Erythroblast (primary cell): ENCODE results near the gene S100A14.
A peak's percentile ranks its signal among the peaks of the same experiment; 100 is the strongest.
"Not testable (repeated sequence)": the region's sequence is repeated elsewhere in the genome, so short reads cannot be mapped to it uniquely, and the experiment has no call there.

Experiments used
- DNase-seq, 2 experiments: peaks; one replicate each; lab custom pipeline; 2025; lab: John Stamatoyannopoulos, UW
- GATA1 ChIP-seq: IDR thresholded peaks from 2 replicates; pipeline ENCODE4 v1.6.1; 2011; ENCODE audit warnings: low read depth, mild to moderate bottlenecking, control low read depth, low read length, moderate library complexity
- POLR2A ChIP-seq: IDR thresholded peaks from 2 replicates; pipeline ENCODE4 v1.6.1; 2011; ENCODE audit warnings: mild to moderate bottlenecking, low read length

The S100A14 gene

DNA sequence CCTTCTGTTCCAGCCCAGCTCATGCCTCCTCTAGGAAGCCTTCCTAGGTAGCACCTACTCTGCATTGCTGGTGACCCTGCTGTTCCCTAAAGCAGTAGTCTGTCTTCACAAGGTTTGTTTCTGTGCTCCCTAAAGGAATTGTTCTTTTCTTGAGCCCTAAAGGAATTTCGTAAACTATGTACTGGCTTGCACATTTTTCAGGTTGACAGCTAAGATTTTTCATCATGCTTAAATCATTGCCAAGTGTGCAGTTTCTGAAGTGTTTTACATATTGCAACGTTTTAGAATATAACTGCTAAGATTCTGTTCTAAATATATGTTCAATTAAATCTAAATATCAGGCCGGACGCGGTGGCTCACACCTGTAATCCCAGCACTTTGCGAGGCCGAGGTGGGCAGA lies 16.3 kb downstream of the S100A14 start:
- no peak for TF ChIP-seq POLR2A
- no peak for TF ChIP-seq GATA1
- no peak for DNase-seq

DNA sequence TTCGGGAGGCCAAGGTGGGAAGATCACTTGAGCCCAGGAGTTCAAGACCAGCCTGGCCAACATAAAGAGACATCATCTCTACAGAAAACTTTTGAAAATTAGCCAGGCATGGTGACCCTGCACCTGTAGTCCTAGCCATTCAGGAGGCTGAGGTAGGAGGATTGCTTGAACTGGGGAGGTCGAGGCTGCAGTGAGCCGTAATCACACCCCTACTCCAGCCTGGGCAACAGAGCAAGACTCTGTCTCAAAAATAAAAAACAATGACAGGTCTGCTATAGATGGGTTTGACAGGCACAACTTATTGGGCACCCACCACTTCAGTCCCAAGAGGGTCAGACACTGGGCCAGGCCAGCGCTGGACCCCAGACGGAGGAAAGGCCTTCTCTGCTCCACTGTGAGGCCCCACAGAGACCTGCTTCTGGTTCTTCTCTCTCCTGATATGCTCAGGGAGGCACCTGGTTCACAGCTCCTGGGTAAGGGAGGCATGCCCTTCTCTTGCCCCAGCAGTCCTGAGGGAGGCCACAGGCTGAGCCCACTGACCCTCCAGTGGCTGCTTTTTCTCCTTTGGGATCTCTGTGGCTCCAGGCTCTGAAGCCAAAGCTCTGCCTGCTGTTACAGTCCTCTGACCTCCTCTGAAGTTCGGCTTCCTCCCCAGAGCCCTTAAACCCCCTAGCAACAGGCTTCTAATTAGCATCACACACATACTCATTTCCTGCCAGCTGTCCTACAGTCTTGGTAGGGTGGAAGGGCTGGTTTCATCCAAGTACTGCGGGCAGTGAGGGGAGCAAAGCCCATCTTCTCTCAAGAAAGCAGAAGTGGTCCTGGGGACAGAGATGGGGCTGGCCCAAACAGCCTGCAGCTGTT lies 17.6 kb downstream of the S100A14 start:
- TF ChIP-seq GATA1 = no peak
- TF ChIP-seq POLR2A = no peak
- DNase-seq = no peak

DNA sequence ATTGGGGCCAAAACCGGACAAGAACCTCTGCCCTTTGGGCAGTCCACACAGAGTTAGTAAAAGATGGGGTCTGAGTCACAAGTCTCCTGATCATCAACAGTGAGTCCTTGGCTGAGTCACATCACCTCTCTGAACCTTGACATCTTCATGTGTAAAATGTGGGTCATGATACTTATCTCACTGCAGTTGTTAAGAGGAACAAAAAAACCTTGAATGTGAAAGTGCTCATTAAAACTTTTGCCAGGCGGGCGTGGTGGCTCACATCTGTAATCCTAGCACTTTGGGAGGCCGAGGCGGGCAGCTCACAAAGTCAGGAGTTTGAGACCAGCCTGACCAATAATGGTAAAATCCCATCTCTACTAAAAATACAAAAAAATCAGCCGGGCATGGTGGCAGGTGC lies 18.9 kb downstream of the S100A14 start:
- DNase-seq = peak in 1 of 2 experiments; percentile 27
- TF ChIP-seq POLR2A (no peak), GATA1 (no peak)

DNA sequence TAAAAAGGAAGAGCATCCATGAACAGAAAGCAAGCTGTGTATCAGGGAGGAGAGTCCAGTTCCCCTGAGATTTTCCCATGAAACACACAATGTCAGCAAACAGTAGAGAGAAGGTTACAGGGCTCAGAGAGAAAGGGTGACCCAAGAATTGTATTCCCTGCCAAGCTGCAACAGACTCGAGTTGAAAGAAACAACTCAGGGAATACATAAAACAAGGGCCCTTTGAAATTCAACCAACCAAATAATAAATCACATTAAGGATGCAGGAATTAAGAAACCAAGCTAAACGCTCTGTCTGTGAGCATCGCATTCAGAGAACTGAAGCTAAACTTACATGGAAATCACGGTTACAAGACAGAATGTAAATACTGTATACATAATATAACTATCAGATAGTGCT lies 23.4 kb downstream of the S100A14 start:
- DNase-seq = no peak
- no peak for TF ChIP-seq GATA1

DNA sequence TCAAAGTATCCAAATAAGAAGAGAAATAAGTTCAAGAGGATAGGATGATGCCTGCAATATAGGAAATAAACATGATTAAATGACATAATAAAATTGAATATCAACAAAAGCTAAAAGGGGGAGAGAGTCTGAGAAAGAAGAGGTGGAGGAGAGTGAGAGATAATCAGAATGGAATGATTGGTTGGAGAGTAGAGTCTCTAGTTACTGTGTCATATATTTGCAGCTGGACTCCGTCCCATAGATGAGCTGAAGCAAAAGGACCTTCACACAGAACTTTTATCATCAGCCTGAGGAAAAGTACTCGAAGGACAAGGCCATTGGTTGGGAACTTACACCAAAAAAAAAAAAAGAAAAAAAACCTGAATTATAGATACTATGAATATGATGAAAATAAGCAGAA lies 27.6 kb downstream of the S100A14 start:
- no peak for DNase-seq

DNA sequence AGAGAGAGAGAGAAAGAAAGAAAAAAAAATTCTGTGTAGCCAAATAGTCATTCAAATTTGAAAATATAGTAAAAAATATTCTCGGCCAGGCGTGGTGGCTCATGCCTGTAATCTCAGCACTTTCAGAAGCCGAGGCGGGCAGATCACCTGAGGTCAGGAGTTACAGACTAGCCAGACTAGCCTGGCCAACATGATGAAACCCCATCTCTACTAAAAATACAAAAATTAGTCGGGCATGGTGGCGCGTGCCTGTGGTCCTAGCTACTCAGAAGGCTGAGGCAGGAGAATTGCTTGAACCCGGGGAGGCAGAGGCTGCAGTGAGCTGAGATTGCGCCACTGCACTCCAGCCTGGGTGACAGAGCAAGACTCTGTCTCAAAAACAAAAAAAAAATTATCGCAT lies 28.1 kb downstream of the S100A14 start:
- not testable (repeated sequence) for DNase-seq

More for the DNA sequence above, 27.6 kb downstream of the S100A14 start:
- TF ChIP-seq POLR2A = no peak
- TF ChIP-seq GATA1 = no peak

DNA sequence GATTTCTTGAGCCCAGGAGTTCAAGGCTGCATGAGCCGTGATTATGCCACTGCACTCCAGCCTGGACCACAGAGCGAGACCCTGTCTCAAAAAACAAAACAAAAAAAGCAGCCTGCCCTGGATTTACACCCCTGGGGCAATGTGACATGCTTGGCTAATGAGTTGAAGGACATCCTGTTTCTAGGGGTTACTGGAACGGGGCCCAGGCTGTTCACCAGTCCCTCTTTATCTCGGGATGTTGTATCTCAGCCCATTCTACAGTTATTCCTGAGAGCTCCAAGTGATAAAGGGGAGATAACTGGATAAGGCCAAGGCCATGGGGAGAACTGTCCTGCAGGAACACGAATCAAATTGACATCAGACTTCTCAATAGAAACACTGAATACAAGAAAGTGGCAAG lies 28.8 kb downstream of the S100A14 start:
- TF ChIP-seq GATA1 = no peak
- TF ChIP-seq POLR2A = no peak
- DNase-seq = no peak

DNA sequence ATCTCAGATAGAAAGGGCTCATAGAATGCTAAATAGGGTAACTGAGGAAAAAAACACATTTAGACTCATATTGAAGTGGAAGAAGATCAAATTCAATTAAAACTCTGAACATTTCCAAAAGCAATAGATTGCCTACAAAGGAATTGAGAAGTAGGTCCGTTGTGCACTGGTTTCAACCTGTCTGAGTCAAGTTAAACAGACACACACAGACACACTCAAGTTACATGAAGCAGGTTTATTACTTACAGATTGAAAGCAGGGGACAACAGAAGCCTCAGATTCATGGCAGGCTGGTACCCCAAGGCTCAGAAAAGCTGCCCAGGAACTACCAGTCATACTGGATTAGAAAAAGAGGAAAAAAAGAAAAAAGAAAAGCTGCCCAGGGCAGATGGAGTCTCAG lies 29.8 kb downstream of the S100A14 start:
- TF ChIP-seq POLR2A = no peak
- TF ChIP-seq GATA1 = no peak
- DNase-seq = no peak

DNA sequence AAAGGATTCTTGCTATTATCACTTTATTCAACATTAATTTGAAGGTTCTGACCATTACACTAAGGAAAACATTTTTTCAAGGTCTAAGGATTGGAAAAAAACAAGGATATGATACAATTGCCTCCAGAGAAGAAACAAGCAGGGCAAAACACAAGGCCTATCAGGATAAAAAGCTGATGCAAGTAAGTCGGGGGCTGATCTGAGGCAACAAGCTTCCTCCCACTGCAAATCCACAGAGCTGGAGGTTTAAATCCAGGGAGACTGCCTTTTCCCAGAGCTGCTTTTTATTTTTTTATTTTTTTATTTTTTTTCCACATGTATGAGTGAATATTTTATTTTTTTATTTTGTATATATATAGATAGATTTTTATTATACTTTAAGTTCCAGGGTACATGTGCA lies 31.1 kb downstream of the S100A14 start:
- DNase-seq = no peak

DNA sequence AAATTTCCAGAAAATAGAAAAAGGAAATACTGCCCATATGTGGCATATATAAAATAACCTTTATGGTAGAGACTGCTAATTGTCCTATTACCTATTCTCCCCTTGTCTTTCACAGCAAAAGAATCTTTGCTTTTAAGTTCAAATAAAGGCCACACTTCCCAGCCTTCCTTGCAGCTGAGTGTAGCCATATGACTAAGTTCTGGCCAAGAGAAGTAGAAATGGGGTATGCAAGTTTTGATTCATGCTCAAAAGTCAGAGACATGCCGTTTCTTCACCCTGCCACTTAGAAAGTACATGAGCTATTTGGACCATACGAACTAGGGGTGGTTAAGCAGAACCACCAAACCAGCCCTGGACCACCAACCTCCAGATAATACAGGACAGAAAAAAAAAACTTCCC lies 32.1 kb downstream of the S100A14 start:
- DNase-seq = no peak
- no peak for TF ChIP-seq POLR2A
- no peak for TF ChIP-seq GATA1

More for the DNA sequence above, 31.1 kb downstream of the S100A14 start:
- TF ChIP-seq POLR2A (no peak), GATA1 (no peak)

DNA sequence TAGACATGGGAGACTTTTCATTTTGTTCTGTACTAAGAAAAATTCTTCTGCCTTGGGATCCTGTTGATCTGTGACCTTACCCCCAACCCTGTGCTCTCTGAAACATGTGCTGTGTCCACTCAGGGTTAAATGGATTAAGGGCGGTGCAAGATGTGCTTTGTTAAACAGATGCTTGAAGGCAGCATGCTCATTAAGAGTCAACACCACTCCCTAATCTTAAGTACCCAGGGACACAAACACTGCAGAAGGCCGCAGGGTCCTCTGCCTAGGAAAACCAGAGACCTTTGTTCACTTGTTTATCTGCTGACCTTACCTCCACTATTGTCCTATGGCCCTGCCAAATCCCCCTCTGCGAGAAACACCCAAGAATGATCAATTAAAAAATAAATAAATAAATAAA lies 32.6 kb downstream of the S100A14 start:
- not testable (repeated sequence) for DNase-seq

DNA sequence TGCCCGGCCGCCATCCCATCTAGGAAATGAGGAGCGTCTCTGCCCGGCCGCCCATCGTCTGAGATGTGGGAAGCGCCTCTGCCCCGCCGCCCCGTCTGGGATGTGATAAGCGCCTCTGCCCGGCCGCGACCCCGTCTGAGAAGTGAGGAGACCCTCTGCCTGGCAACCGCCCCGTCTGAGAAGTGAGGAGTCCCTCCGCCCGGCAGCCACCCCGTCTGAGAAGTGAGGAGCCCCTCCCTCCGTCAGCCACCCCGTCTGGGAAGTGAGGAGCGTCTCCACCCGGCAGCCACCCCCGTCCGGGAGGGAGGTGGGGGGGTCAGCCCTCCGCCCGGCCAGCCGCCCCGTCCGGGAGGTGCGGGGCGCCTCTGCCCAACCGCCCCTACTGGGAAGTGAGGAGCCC lies 33.3 kb downstream of the S100A14 start:
- not testable (repeated sequence) for DNase-seq

DNA sequence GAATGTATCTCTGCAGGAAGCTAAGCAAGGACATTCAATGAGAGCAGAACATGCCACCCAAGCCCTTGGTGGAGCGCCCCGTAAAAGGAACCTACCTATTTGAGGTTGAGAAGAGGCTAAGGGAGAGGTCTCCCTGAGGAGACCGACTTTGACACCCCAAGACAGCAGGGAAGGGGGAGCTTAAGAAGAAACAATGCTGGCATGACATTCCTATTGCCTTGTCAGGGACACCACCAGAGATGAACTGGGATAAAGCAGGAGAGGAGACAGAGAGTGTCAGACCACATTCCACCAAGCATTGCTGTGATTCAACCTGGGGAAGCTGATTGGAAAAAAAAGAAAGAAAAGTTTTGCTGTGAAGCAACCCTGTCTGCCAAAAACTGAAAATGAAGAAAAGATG lies 37.2 kb downstream of the S100A14 start:
- no peak for DNase-seq
- TF ChIP-seq GATA1 (no peak), POLR2A (no peak)

DNA sequence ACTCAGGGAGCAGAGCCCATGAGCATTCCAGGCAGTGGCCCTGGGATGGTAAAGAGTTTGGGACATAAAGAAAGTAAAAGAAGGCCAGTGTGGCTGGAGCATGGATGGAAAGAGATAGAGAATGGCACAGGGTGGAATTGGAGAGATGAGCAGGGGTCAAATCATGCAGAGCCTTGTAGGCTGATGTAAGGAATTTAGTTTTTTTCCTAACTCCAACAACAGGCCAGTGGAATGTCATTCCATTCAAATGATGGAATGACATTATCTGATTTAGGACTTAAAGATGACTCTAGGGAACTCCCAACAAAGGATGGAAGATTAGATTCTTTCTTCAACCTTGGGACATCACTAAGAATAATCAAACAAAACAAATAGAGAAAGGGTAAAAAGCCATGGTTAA lies 37.6 kb downstream of the S100A14 start:
- TF ChIP-seq POLR2A (no peak), GATA1 (no peak)
- DNase-seq = no peak

DNA sequence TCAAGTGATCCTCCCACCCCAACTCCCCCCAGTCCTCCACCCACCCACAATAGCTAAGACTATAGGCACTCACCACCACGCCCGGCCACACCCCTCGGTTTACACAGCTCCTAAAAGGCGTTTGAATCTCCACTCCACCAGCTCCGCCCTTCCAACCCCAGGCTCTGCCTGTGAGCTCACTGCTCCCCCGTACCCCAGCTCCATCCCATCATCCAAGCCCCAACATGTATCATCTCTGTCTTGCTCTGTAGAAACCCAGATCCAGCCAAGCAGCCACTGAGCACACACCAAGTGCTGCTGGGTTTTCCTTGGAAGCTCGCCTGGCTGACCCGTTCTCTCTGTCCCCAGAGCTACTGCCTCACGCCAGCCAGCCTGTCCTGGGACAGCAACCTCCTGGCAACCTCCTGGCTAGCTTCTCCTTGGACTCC lies 38.5 kb downstream of the S100A14 start:
- DNase-seq = peak in 1 of 2 experiments; percentile 12
- no peak for TF ChIP-seq POLR2A
- TF ChIP-seq GATA1 = no peak
